GM12878 (cell line): ENCODE measurements around the gene PRRC2B. TPM values are rescaled to one million over a fixed set of nuclear protein-coding genes. Genes with fewer than 3 reads are reported as not detected.

Experiments used
- ATAC-seq: fragments of 200-7000 bp; cut with Tn5 transposase; 3 replicates; pipeline ENCODE4 v1.9.1; 2020; ENCODE audit warnings: mild to moderate bottlenecking, moderate library complexity
- BruUV-seq: library from RNA; stranded (reverse); fragments of 400-500 nt; replicated peaks from 2 replicates; lab custom pipeline; 2021; lab: Mats Ljungman, UMichigan
- CTCF ChIA-PET: fragments of 300-600 bp; sonication (Branson Sonifier 250); formaldehyde crosslinking; extraction: SDS; loops from one replicate; lab custom pipeline; 2021; ENCODE audit warnings: inconsistent platforms; lab: Yijun Ruan, JAX
- POLR2A ChIA-PET: fragments of 350-600 bp; formaldehyde crosslinking; extraction: SDS; loops from one replicate; lab custom pipeline; 2021; ENCODE audit warnings: inconsistent platforms; lab: Charles Lee
- RAD21 ChIA-PET: fragments of 300-600 bp; sonication (Branson Sonifier 250); formaldehyde crosslinking; loops from one replicate; lab custom pipeline; 2023; ENCODE audit warnings: antibody characterized with exemption; ENCODE audit not compliant: unreplicated experiment; lab: Charles Lee
- SMC1A ChIA-PET: fragments of 300-600 bp; sonication (Branson Sonifier 250); formaldehyde crosslinking; loops from one replicate; lab custom pipeline; 2023; ENCODE audit not compliant: unreplicated experiment, uncharacterized antibody; lab: Charles Lee
- DNase-seq: peaks from one replicate; pipeline ENCODE4 v3.0.0-alpha.2; 2011; ENCODE audit warnings: low read depth, low spot score
- FAIRE-seq: peaks from 3 replicates; lab custom pipeline; 2011; peaks lifted over from hg19 to GRCh38; lab: Jason Lieb, UNC
- H2AFZ ChIP-seq: 2 replicates; pipeline ENCODE4 v1.6.0; 2011; ENCODE audit warnings: low read depth, low read length, control low read depth; ENCODE audit not compliant: control insufficient read depth
- H3K27ac ChIP-seq: 2 replicates; pipeline ENCODE4 v1.5.1; 2011; ENCODE audit warnings: control low read depth; ENCODE audit not compliant: control insufficient read depth, insufficient read depth
- H3K27me3 ChIP-seq, 2 experiments: replicated peaks in 1 of 2; 2 replicates each; pipeline versions ENCODE4 v1.6.0 to v1.6.1; 2011; ENCODE audit warnings: low read length in 1 of 2; ENCODE audit not compliant: control insufficient read depth in 2 of 2, insufficient read depth in 2 of 2
- H3K36me3 ChIP-seq, 2 experiments: 2 replicates each; pipeline ENCODE4 v1.5.1; 2011; ENCODE audit warnings: low read length in 1 of 2; ENCODE audit not compliant: control insufficient read depth in 2 of 2, insufficient read depth in 2 of 2
- H3K4me1 ChIP-seq: 2 replicates; pipeline ENCODE4 v1.6.1; 2011; ENCODE audit warnings: mild to moderate bottlenecking, low read length, moderate library complexity, mixed read lengths; ENCODE audit not compliant: control insufficient read depth, insufficient read depth
- H3K4me2 ChIP-seq: 2 replicates; pipeline ENCODE4 v1.6.0; 2011; ENCODE audit warnings: control low read depth; ENCODE audit not compliant: control insufficient read depth, insufficient read depth
- H3K4me3 ChIP-seq: fragments of 200-600 bp; sonication (generic); 2 replicates; pipeline ENCODE4 v1.5.1; 2016
- H3K79me2 ChIP-seq: 2 replicates; pipeline ENCODE4 v1.6.0; 2011; ENCODE audit warnings: low read length; ENCODE audit not compliant: control insufficient read depth, insufficient read depth
- H3K9ac ChIP-seq: 2 replicates; pipeline ENCODE4 v1.8.0; 2011; ENCODE audit warnings: low read length, control low read depth, mixed read lengths; ENCODE audit not compliant: control insufficient read depth, insufficient read depth
- H3K9me3 ChIP-seq: replicated peaks from 3 replicates; pipeline ENCODE4 v1.5.1; 2011; ENCODE audit warnings: mild to moderate bottlenecking, low read length; ENCODE audit not compliant: control insufficient read depth, insufficient read depth
- H4K20me1 ChIP-seq: 2 replicates; pipeline ENCODE4 v1.6.0; 2011; ENCODE audit not compliant: control insufficient read depth, insufficient read depth
- BHLHE40 ChIP-seq, 2 experiments: fragments of 450-650 bp in 1 of 2; IDR thresholded peaks; 2 replicates each; pipeline ENCODE4 v1.6.1; 2011 to 2017; ENCODE audit warnings: low read depth in 2 of 2, borderline replicate concordance in 1 of 2, improper control_type of control experiment in 1 of 2, low read length in 1 of 2, mild to moderate bottlenecking in 1 of 2
- CHD4 ChIP-seq: fragments of 200-600 bp; sonication (generic); IDR thresholded peaks from 2 replicates; pipeline ENCODE4 v1.6.1; 2016; ENCODE audit warnings: mild to moderate bottlenecking
- CUX1 ChIP-seq: IDR thresholded peaks from 2 replicates; pipeline ENCODE4 v1.6.1; 2012; ENCODE audit warnings: improper control_type of control experiment, low read depth, low read length; ENCODE audit not compliant: insufficient replicate concordance
- E2F4 ChIP-seq: IDR thresholded peaks from 2 replicates; pipeline ENCODE4 v1.6.1; 2012; ENCODE audit warnings: low read depth, low read length, improper control_type of control experiment
- EZH2 ChIP-seq: IDR thresholded peaks from 2 replicates; pipeline ENCODE4 v1.6.1; 2012; ENCODE audit warnings: low read depth, mild to moderate bottlenecking, control low read depth, inconsistent platforms, low read length, borderline replicate concordance; ENCODE audit not compliant: control insufficient read depth
- HCFC1 ChIP-seq: fragments of 150-350 bp; IDR thresholded peaks from 2 replicates; pipeline ENCODE4 v1.6.1; 2014; ENCODE audit warnings: low read length
- IKZF2 ChIP-seq, 2 experiments: fragments of 450-650 bp; IDR thresholded peaks; 2 replicates each; pipeline ENCODE4 v1.6.1; 2017; ENCODE audit warnings: mild to moderate bottlenecking in 2 of 2, moderate library complexity in 2 of 2
- MAX ChIP-seq: IDR thresholded peaks from 2 replicates; pipeline ENCODE4 v1.6.1; 2012; ENCODE audit warnings: low read depth, low read length, improper control_type of control experiment
- MTA3 ChIP-seq: IDR thresholded peaks from 2 replicates; pipeline ENCODE4 v1.6.1; 2012; ENCODE audit warnings: low read length, inconsistent platforms, borderline replicate concordance
- NFIC ChIP-seq: IDR thresholded peaks from 2 replicates; pipeline ENCODE4 v1.6.1; 2012; ENCODE audit warnings: low read depth, mild to moderate bottlenecking, inconsistent platforms, low read length, moderate library complexity
- POLR2AphosphoS2 ChIP-seq: IDR thresholded peaks from 2 replicates; pipeline ENCODE4 v1.6.1; 2011; ENCODE audit warnings: low read depth, mild to moderate bottlenecking, low read length, improper control_type of control experiment, moderate library complexity
- RAD21 ChIP-seq: IDR thresholded peaks from 2 replicates; pipeline ENCODE4 v1.6.1; 2011; ENCODE audit warnings: mild to moderate bottlenecking, low read depth, low read length, moderate library complexity; ENCODE audit not compliant: insufficient read depth
- ZNF217 ChIP-seq: fragments of 450-650 bp; IDR thresholded peaks from 2 replicates; pipeline ENCODE4 v1.6.1; 2017; ENCODE audit warnings: antibody characterized with exemption, mild to moderate bottlenecking
- WGBS: methylation state at CpG from one replicate; pipeline ENCODE4 v1.1.6; 2016; ENCODE audit warnings: low lambda C conversion rate; ENCODE audit not compliant: insufficient replicate concordance, insufficient coverage; ENCODE audit errors: missing lambda C conversion rate; 5-methylcytosine and 5-hydroxymethylcytosine counted together
- in situ Hi-C: fragments of 300-500 bp; cut with MboI; formaldehyde crosslinking; loops from 9 replicates; pipeline ENCODE4 v1.14.3; 2018; ENCODE audit warnings: mixed read lengths
- intact Hi-C: fragments of 100-400 bp; cut with micrococcal nuclease; formaldehyde crosslinking; loops from one replicate; pipeline ENCODE4 v1.14.2; 2022; ENCODE audit not compliant: unreplicated experiment
- polyA plus RNA-seq, 11 experiments: library from polyadenylated mRNA; depleted of rRNA in 4 of 11; unstranded in 6 of 11; stranded (reverse) in 5 of 11; fragments of >200 nt; fragmentation: Nextera tagmentation in 4 of 11; fragmentation: Illumina TruSeq in 1 of 11; extraction: Ambion mirVana in 4 of 11; extraction: Trizol in 1 of 11; gene quantifications; 1 replicate in 1 of 11; 2 replicates in 10 of 11; pipeline versions ENCODE4 v1.2.1 to v1.2.3, GENCODE V29; 2011 to 2016; ENCODE audit warnings: inconsistent platforms in 2 of 11, missing spikeins in 2 of 11, low read depth in 1 of 11
- total RNA-seq, 4 experiments: library from RNA; depleted of rRNA in 3 of 4; stranded (reverse); fragments of >200 nt in 3 of 4; fragmentation: Illumina TruSeq in 1 of 4; extraction: Trizol in 1 of 4; gene quantifications; 2 replicates each; pipeline versions ENCODE4 v1.2.1 to v1.2.3, GENCODE V29; 2013 to 2021

PRRC2B gene
- total and polyA plus RNA-seq, 10 of the 15 experiments (the other 5 are each of a cell fraction or from before 2014, with no cell fraction given): 0.84 to 155 (median 28.7) TPM

GRCh38 chr9:131502781-131503625, 109.1 kb downstream of the PRRC2B start, which contains the start of gene POMT1:
POMT1 (plus strand) TSS chr9:131502918; CDS start chr9:131504219, 1,301 bp downstream.
- 2% methylated on average over 71 of the region's 83 CpGs for WGBS
- Histone ChIP-seq H4K20me1 (no peaks in the 10 kb centered on the region), H3K4me2 (peak within 1 kb of the TSS; percentile 99), H3K4me3 (peak within 1 kb of the TSS; percentile 90), H2AFZ (peak within 1 kb of the TSS; percentile 96), H3K4me1 (peaks cover 8% of the 10 kb centered on the region), H3K36me3 (peaks cover 3 to 8% of the 10 kb centered on the region in 2 experiments; a peak in 3 of 4 replicates), H3K79me2 (peaks cover 5% of the 10 kb centered on the region), H3K27me3 (no peaks in the 10 kb centered on the region), H3K9me3 (no peaks in the 10 kb centered on the region), H3K9ac (peak within 1 kb of the TSS; percentile 74), H3K27ac (peak within 1 kb of the TSS; percentile 50; the same call in 1 of the 2 replicates)
- BruUV-seq: no TSS peak
- DNase-seq (peak; percentile 59), FAIRE-seq (no peak), ATAC-seq (peak; percentile 90)
- in situ Hi-C loops (no loop called here), intact Hi-C loops (loop anchor here (1.0 to 2.0 kb wide), 2 partner anchors 28 to 244 kb away; partner anchors contain the start of gene UCK1)
- CTCF ChIA-PET: interaction anchor here (0.7 to 1.1 kb wide), 5 partner anchors 131 to 253 kb away, joined by 3 to 4 read pairs (median 3); no protein-coding TSS in a partner anchor
- SMC1A ChIA-PET: interaction anchor here (0.6 kb wide), 1 partner anchor 136 kb away, joined by 4 read pairs; no protein-coding TSS in a partner anchor
- POLR2A ChIA-PET: interaction anchor here (0.5 to 0.7 kb wide), 2 partner anchors 130 to 233 kb away, joined by 3 read pairs; no protein-coding TSS in a partner anchor
- RAD21 ChIA-PET: interaction anchor here (0.6 kb wide), 1 partner anchor 175 kb away, joined by 3 read pairs; no protein-coding TSS in a partner anchor
- no peak for TF ChIP-seq RAD21
- no peak for TF ChIP-seq MTA3
- no peak for TF ChIP-seq NFIC
- TF ChIP-seq CHD4: no peak
- peak; percentile 24 to 74; a peak in 2 of 4 replicates for TF ChIP-seq BHLHE40 (IDR thresholded peaks at IDR 0.05; ENCODE audit: borderline replicate concordance in 1 of 2, low read depth in 2 of 2, low read length in 1 of 2)
- TF ChIP-seq HCFC1: peak; percentile 76
- no peak for TF ChIP-seq EZH2
- no peak for TF ChIP-seq E2F4
- no peak; a peak in 1 of 4 replicates for TF ChIP-seq IKZF2 (IDR thresholded peaks at IDR 0.05)
- peak; percentile 97 for TF ChIP-seq CUX1
- no peak for TF ChIP-seq ZNF217
- TF ChIP-seq MAX: peak; percentile 72; the same call in 1 of the 2 replicates
- TF ChIP-seq POLR2AphosphoS2: peak; percentile 95
